B cell (primary cell): Measurements from ENCODE around the gene SPDYE11. TPM values are rescaled to one million over a fixed set of nuclear protein-coding genes. Genes with fewer than 3 reads are reported as not detected.
A peak's percentile ranks its signal among the peaks of the same experiment; 100 is the strongest.
"Not testable (repeated sequence)": the region's sequence is repeated elsewhere in the genome, so short reads cannot be mapped to it uniquely, and the experiment has no call there.

Experiments
- ATAC-seq: fragments of 200-7000 bp; cut with Tn5 transposase; one replicate; pipeline ENCODE4 v1.10.0; 2021; ENCODE audit warnings: low read depth, mild to moderate bottlenecking, moderate number of reproducible peaks, moderate library complexity
- CTCF ChIA-PET: fragments of 350-600 bp; sonication (Branson Sonifier 250); formaldehyde crosslinking; loops from one replicate; lab custom pipeline; 2021; ENCODE audit warnings: antibody characterized with exemption, inconsistent platforms; lab: Charles Lee
- POLR2A ChIA-PET: fragments of 350-600 bp; sonication (Branson Sonifier 250); formaldehyde crosslinking; loops from one replicate; lab custom pipeline; 2021; ENCODE audit warnings: antibody characterized with exemption; lab: Charles Lee
- DNase-seq: peaks from one replicate; pipeline ENCODE4 v3.0.0; 2013
- H2AFZ ChIP-seq: 2 replicates; pipeline ENCODE4 v1.6.1; 2012; ENCODE audit warnings: mild to moderate bottlenecking, low read depth, low read length; ENCODE audit not compliant: insufficient read depth, poor library complexity, severe bottlenecking
- H3K27ac ChIP-seq, 2 donors: 1 replicate in 1 of 2; 2 replicates in 1 of 2; pipeline ENCODE4 v1.5.1; 2012 to 2013; ENCODE audit warnings: low read length in 2 of 2, mild to moderate bottlenecking in 2 of 2, moderate library complexity in 1 of 2
- H3K27me3 ChIP-seq, 4 experiments: fragments of 200-600 bp in 1 of 4; sonication (generic) in 1 of 4; replicated peaks in 1 of 4; 1 replicate in 2 of 4; 2 replicates in 2 of 4; pipeline versions ENCODE4 v1.6.1 to v1.7.0; 2013 to 2016; ENCODE audit warnings: low read length in 3 of 4, mild to moderate bottlenecking in 2 of 4, mixed read lengths in 1 of 4, moderate library complexity in 1 of 4; ENCODE audit not compliant: insufficient read depth in 4 of 4, control insufficient read depth in 3 of 4; ENCODE audit errors: control extremely low read depth in 1 of 4
- H3K36me3 ChIP-seq, 2 experiments: replicated peaks in 1 of 2; 1 replicate in 1 of 2; 2 replicates in 1 of 2; pipeline versions ENCODE4 v1.6.1 to v1.7.1; 2013; ENCODE audit warnings: low read length in 1 of 2; ENCODE audit not compliant: insufficient read depth in 2 of 2, control insufficient read depth in 1 of 2; ENCODE audit errors: control extremely low read depth in 1 of 2, extremely low read depth in 1 of 2
- H3K4me1 ChIP-seq, 2 donors: fragments of 200-600 bp in 1 of 2; sonication (generic) in 1 of 2; 1 replicate in 1 of 2; 2 replicates in 1 of 2; pipeline versions ENCODE4 v1.5.1 to v1.6.1; 2013 to 2017; ENCODE audit warnings: low read length in 2 of 2; ENCODE audit not compliant: control insufficient read depth in 2 of 2, insufficient read depth in 2 of 2
- H3K4me2 ChIP-seq: replicated peaks from 2 replicates; pipeline ENCODE3; 2012; ENCODE audit warnings: mild to moderate bottlenecking, low read depth, low read length; ENCODE audit not compliant: poor library complexity, severe bottlenecking
- H3K4me3 ChIP-seq, 5 experiments: fragments of 200-600 bp in 1 of 5; sonication (generic) in 1 of 5; 1 replicate in 3 of 5; 2 replicates in 2 of 5; pipeline versions ENCODE4 v1.5.1 to v1.7.0; 2011 to 2016; ENCODE audit warnings: low read length in 4 of 5, mild to moderate bottlenecking in 4 of 5, low read depth in 2 of 5, control low read depth in 1 of 5, moderate library complexity in 1 of 5; ENCODE audit not compliant: insufficient read depth in 1 of 5; ENCODE audit errors: control extremely low read depth in 1 of 5, extremely low read depth in 1 of 5
- H3K79me2 ChIP-seq: fragments of 200-600 bp; sonication (generic); one replicate; pipeline ENCODE4 v1.6.0; 2016; ENCODE audit warnings: low read length; ENCODE audit not compliant: control insufficient read depth, insufficient read depth
- H3K9ac ChIP-seq: fragments of 200-600 bp; sonication (generic); 2 replicates; pipeline ENCODE4 v1.6.1; 2017; ENCODE audit warnings: mild to moderate bottlenecking, low read length, moderate library complexity
- H3K9me3 ChIP-seq, 3 donors: one replicate each; pipeline versions ENCODE4 v1.6.1 to v1.7.1; 2013; ENCODE audit warnings: low read length in 2 of 3; ENCODE audit not compliant: control insufficient read depth in 2 of 3, insufficient read depth in 1 of 3; ENCODE audit errors: control extremely low read depth in 1 of 3
- H4K20me1 ChIP-seq: 2 replicates; pipeline ENCODE4 v1.6.0; 2012; ENCODE audit warnings: mild to moderate bottlenecking, low read length; ENCODE audit not compliant: insufficient read depth, control insufficient read depth, poor library complexity, severe bottlenecking
- H3K27ac Mint-ChIP-seq: one replicate; pipeline ENCODE4 v1.8.0; 2021; ENCODE audit warnings: mixed read lengths
- H3K27me3 Mint-ChIP-seq: one replicate; pipeline ENCODE4 v1.8.0; 2021; ENCODE audit warnings: mixed read lengths
- H3K4me1 Mint-ChIP-seq: one replicate; pipeline ENCODE4 v1.8.0; 2021; ENCODE audit warnings: mixed read lengths
- H3K4me3 Mint-ChIP-seq: one replicate; pipeline ENCODE4 v1.8.0; 2021; ENCODE audit warnings: mixed read lengths
- H3K9me3 Mint-ChIP-seq: one replicate; pipeline ENCODE4 v1.8.0; 2022; ENCODE audit warnings: mixed read lengths; ENCODE audit not compliant: insufficient read depth
- WGBS: methylation state at CpG from one replicate; pipeline ENCODE4 v1.1.5; 2013; ENCODE audit warnings: missing lambda C conversion rate; ENCODE audit not compliant: insufficient coverage; 5-methylcytosine and 5-hydroxymethylcytosine counted together
- intact Hi-C: fragments of 100-400 bp; cut with micrococcal nuclease; formaldehyde crosslinking; loops from one replicate; pipeline ENCODE4 v1.10.0; 2022
- polyA plus RNA-seq: library from polyadenylated mRNA; depleted of rRNA; stranded (reverse); fragments of >200 nt; gene quantifications from 2 replicates; pipeline ENCODE4 v1.2.3, GENCODE V29; 2012
- total RNA-seq, 2 donors: library from RNA; stranded (reverse); fragments of 120-200 nt in 1 of 2; gene quantifications; 1 replicate in 1 of 2; 2 replicates in 1 of 2; pipeline versions ENCODE4 v1.2.3 to v1.2.4, GENCODE V29; 2013 to 2022

The SPDYE11 gene
- total and polyA plus RNA-seq, 2 donors (not counting 1 experiment from before 2014, with no cell fraction given), result not detected

GRCh38 chr7:73005693-73006447 lies 51.8 kb downstream of the SPDYE11 start:
- POLR2A ChIA-PET, H3K9me3 Mint-ChIP-seq, H3K9me3 ChIP-seq, H3K79me2 ChIP-seq, H3K27me3 ChIP-seq, H4K20me1 ChIP-seq, H3K4me1 Mint-ChIP-seq, intact Hi-C loops, H3K27me3 Mint-ChIP-seq, H3K36me3 ChIP-seq, DNase-seq, CTCF ChIA-PET, H3K4me1 ChIP-seq: not testable (repeated sequence)
- Histone ChIP-seq H3K9ac (peak overlapping the region; percentile 64), H2AFZ (peak overlapping the region; percentile 76), H3K4me3 (peak overlapping the region; percentile 41 to 62 (median 57)), H3K4me2 (peak overlapping the region; percentile 37), H3K27ac (peak overlapping the region; percentile 52 to 82)
- ATAC-seq, result peak; percentile 83
- under 1% methylated on average over 22 of the region's 66 CpGs for WGBS
- Mint-ChIP-seq H3K4me3 (peak overlapping the region; percentile 97), H3K27ac (peak overlapping the region; percentile 98)

GRCh38 chr7:73005356-73005692 lies 52.4 kb downstream of the SPDYE11 start:
- H3K4me1 Mint-ChIP-seq, H3K36me3 ChIP-seq, H3K27me3 Mint-ChIP-seq, H3K9me3 ChIP-seq, CTCF ChIA-PET, H3K9me3 Mint-ChIP-seq, H3K27me3 ChIP-seq, H3K4me1 ChIP-seq, POLR2A ChIA-PET, H4K20me1 ChIP-seq, DNase-seq, H3K79me2 ChIP-seq, intact Hi-C loops: not testable (repeated sequence)
- Mint-ChIP-seq H3K27ac (peak overlapping the region; percentile 98), H3K4me3 (peak overlapping the region; percentile 97)
- 0% methylated on average over 10 of the region's 30 CpGs for WGBS
- Histone ChIP-seq H3K4me3 (peak overlapping the region in 4 of 5 experiments; percentile 41 to 62 (median 59)), H2AFZ (peak overlapping the region; percentile 76), H3K4me2 (peak overlapping the region; percentile 37), H3K9ac (peak overlapping the region; percentile 64), H3K27ac (peak overlapping the region; percentile 52 to 82)
- ATAC-seq, result peak; percentile 81

- H3K27me3 Mint-ChIP-seq, H3K79me2 ChIP-seq, DNase-seq, H3K4me3 Mint-ChIP-seq, H3K4me2 ChIP-seq, H3K27ac Mint-ChIP-seq, H3K4me1 Mint-ChIP-seq, H3K9ac ChIP-seq, ATAC-seq, H3K9me3 Mint-ChIP-seq, H3K4me1 ChIP-seq, H3K9me3 ChIP-seq, H3K27ac ChIP-seq, CTCF ChIA-PET, intact Hi-C loops, H3K27me3 ChIP-seq, H2AFZ ChIP-seq, H3K36me3 ChIP-seq, H3K4me3 ChIP-seq, H4K20me1 ChIP-seq, POLR2A ChIA-PET: not testable (repeated sequence)
- WGBS, result no CpG with 5 or more reads among the region's 11 CpGs
Observed at GRCh38 chr7:72997887-72998468, 59.7 kb downstream of the SPDYE11 start.
